MM.1S (cell line): ENCODE results near the gene FDX2.
A peak's percentile ranks its signal among the peaks of the same experiment; 100 is the strongest.

ENCODE experiments used
- DNase-seq: peaks from one replicate; pipeline ENCODE4 v3.0.0-alpha.2; 2015
- H2AFZ ChIP-seq: fragments of 300-600 bp; sonication (generic); 2 replicates; pipeline ENCODE4 v1.6.0; 2016; ENCODE audit warnings: antibody characterized with exemption, low read length
- H3F3A ChIP-seq: fragments of 300-600 bp; sonication (generic); 2 replicates; pipeline ENCODE4 v1.6.1; 2016; ENCODE audit warnings: mild to moderate bottlenecking, antibody characterized with exemption, low read length, moderate library complexity, mixed read lengths; ENCODE audit not compliant: insufficient read depth
- H3K27ac ChIP-seq: fragments of 300-600 bp; sonication (generic); 2 replicates; pipeline ENCODE4 v1.5.1; 2016; ENCODE audit warnings: mild to moderate bottlenecking, low read length
- H3K27me3 ChIP-seq: fragments of 300-600 bp; sonication (generic); replicated peaks from 2 replicates; pipeline ENCODE4 v1.6.0; 2016; ENCODE audit warnings: low read length; ENCODE audit not compliant: insufficient read depth
- H3K36me3 ChIP-seq: fragments of 300-600 bp; sonication (generic); replicated peaks from 2 replicates; pipeline ENCODE4 v1.6.1; 2016; ENCODE audit warnings: mild to moderate bottlenecking, low read length, mixed read lengths; ENCODE audit not compliant: insufficient read depth
- H3K4me1 ChIP-seq: fragments of 300-600 bp; sonication (generic); 2 replicates; pipeline ENCODE4 v1.6.1; 2016; ENCODE audit warnings: low read length, mixed read lengths
- H3K4me2 ChIP-seq: fragments of 300-600 bp; sonication (generic); 2 replicates; pipeline ENCODE4 v1.6.0; 2016; ENCODE audit warnings: low read depth, low read length
- H3K4me3 ChIP-seq: fragments of 300-600 bp; sonication (generic); 2 replicates; pipeline ENCODE4 v1.5.1; 2016; ENCODE audit warnings: low read length, mixed read lengths
- H3K79me2 ChIP-seq: fragments of 300-600 bp; sonication (generic); 2 replicates; pipeline ENCODE4 v1.6.1; 2016; ENCODE audit warnings: mixed run types, low read length, mixed read lengths
- H3K9ac ChIP-seq: fragments of 300-600 bp; sonication (generic); 2 replicates; pipeline ENCODE4 v1.6.1; 2016; ENCODE audit warnings: low read length, mixed read lengths
- H3K9me2 ChIP-seq: fragments of 300-600 bp; sonication (generic); replicated peaks from 2 replicates; pipeline ENCODE4 v1.6.1; 2016; ENCODE audit warnings: mild to moderate bottlenecking, low read length, mixed read lengths; ENCODE audit not compliant: insufficient read depth
- H3K9me3 ChIP-seq: fragments of 300-600 bp; sonication (generic); replicated peaks from 2 replicates; pipeline ENCODE4 v1.6.1; 2016; ENCODE audit warnings: mild to moderate bottlenecking, low read length, mixed read lengths; ENCODE audit not compliant: insufficient read depth
- H4K20me1 ChIP-seq: fragments of 300-600 bp; sonication (generic); 2 replicates; pipeline ENCODE4 v1.6.1; 2016; ENCODE audit warnings: mild to moderate bottlenecking, low read length, moderate library complexity, mixed read lengths; ENCODE audit not compliant: insufficient read depth
- CTCF ChIP-seq: fragments of 300-600 bp; sonication (generic); IDR thresholded peaks from 2 replicates; pipeline ENCODE4 v1.5.1; 2016; ENCODE audit warnings: antibody characterized with exemption, low read length, mixed read lengths
- EZH2 ChIP-seq: fragments of 300-600 bp; sonication (generic); optimal IDR thresholded peaks from 2 replicates; pipeline ENCODE3; 2017; ENCODE audit warnings: low read depth, mild to moderate bottlenecking, antibody characterized with exemption, low read length, mixed read lengths
- EZH2phosphoT487 ChIP-seq: fragments of 300-600 bp; sonication (generic); IDR thresholded peaks from 2 replicates; pipeline ENCODE4 v1.6.1; 2018; ENCODE audit warnings: antibody characterized with exemption, low read length

Gene FDX2

GRCh38 chr19:10292206-10292788 lies 23.5 kb downstream of the FDX2 start:
- Histone ChIP-seq H3K27me3 (peaks cover 29% of the 10 kb centered on the region), H3F3A (0 out of 2 replicates have a peak, but pooled peaks cover 6% of the 10 kb centered on the region), H4K20me1 (no peaks in the 10 kb centered on the region), H3K9ac (no peak overlapping the region), H3K36me3 (no peaks in the 10 kb centered on the region), H3K79me2 (no peaks in the 10 kb centered on the region), H3K4me3 (peak overlapping the region; percentile 55), H3K4me1 (peaks cover 33% of the 10 kb centered on the region), H3K9me3 (no peaks in the 10 kb centered on the region), H3K4me2 (peak overlapping the region; percentile 92), H2AFZ (peak overlapping the region; percentile 73), H3K27ac (no peak overlapping the region), H3K9me2 (no peaks in the 10 kb centered on the region)
- TF ChIP-seq EZH2phosphoT487 (no peak), EZH2 (no peak), CTCF (no peak)
- peak; percentile 73 for DNase-seq

GRCh38 chr19:10291554-10292205 lies 24.1 kb downstream of the FDX2 start:
- no peaks in the 10 kb centered on the region for H3K9me2 ChIP-seq
- H4K20me1 ChIP-seq, result no peaks in the 10 kb centered on the region
- TF ChIP-seq EZH2 (no peak), EZH2phosphoT487 (no peak), CTCF (no peak)
- peak overlapping the region; percentile 92 for H3K4me2 ChIP-seq
- peaks cover 29% of the 10 kb centered on the region for H3K27me3 ChIP-seq
- no peak overlapping the region; the same call in 1 of the 2 replicates for H3K9ac ChIP-seq
- H2AFZ ChIP-seq, result peak overlapping the region; percentile 73
- no peaks in the 10 kb centered on the region for H3K36me3 ChIP-seq
- H3K79me2 ChIP-seq, result no peaks in the 10 kb centered on the region
- no peak overlapping the region for H3K27ac ChIP-seq
- H3K4me1 ChIP-seq, result peaks cover 36% of the 10 kb centered on the region
- peaks cover 7% of the 10 kb centered on the region; the same call in 1 of the 2 replicates for H3F3A ChIP-seq
- H3K4me3 ChIP-seq, result peak overlapping the region; percentile 55
- H3K9me3 ChIP-seq, result no peaks in the 10 kb centered on the region
- no peak for DNase-seq

- peaks cover 36% of the 10 kb centered on the region for H3K4me1 ChIP-seq
- no peaks in the 10 kb centered on the region for H3K36me3 ChIP-seq
- no peaks in the 10 kb centered on the region for H4K20me1 ChIP-seq
- peaks cover 11% of the 10 kb centered on the region; the same call in 1 of the 2 replicates for H3F3A ChIP-seq
- no peak overlapping the region; the same call in 1 of the 2 replicates for H3K9ac ChIP-seq
- peaks cover 29% of the 10 kb centered on the region for H3K27me3 ChIP-seq
- H3K4me3 ChIP-seq, result peak overlapping the region; percentile 55
- H3K79me2 ChIP-seq, result no peaks in the 10 kb centered on the region
- H3K4me2 ChIP-seq, result peak overlapping the region; percentile 92
- H3K27ac ChIP-seq, result no peak overlapping the region
- peak overlapping the region; percentile 73 for H2AFZ ChIP-seq
- H3K9me2 ChIP-seq, result no peaks in the 10 kb centered on the region
- H3K9me3 ChIP-seq, result no peaks in the 10 kb centered on the region
- TF ChIP-seq CTCF (no peak), EZH2phosphoT487 (no peak), EZH2 (no peak)
- peak; percentile 32 for DNase-seq
Observed at GRCh38 chr19:10290876-10291553, 24.8 kb downstream of the FDX2 start.
